HepG2 (cell line): ENCODE results near the gene CCSER1. TPM values are rescaled to one million over a fixed set of nuclear protein-coding genes. Genes with fewer than 3 reads are reported as not detected.

Experiments used
- ATAC-seq: fragments of 200-7000 bp; cut with Tn5 transposase; 3 replicates; pipeline ENCODE4 v1.9.1; 2020; ENCODE audit warnings: mild to moderate bottlenecking, moderate library complexity
- BruUV-seq: library from RNA; stranded (reverse); fragments of 400-500 nt; replicated peaks from 2 replicates; lab custom pipeline; 2021; lab: Mats Ljungman, UMichigan
- CTCF ChIA-PET: fragments of 300-600 bp; formaldehyde crosslinking; extraction: SDS; loops from one replicate; lab custom pipeline; 2021; ENCODE audit warnings: low total read pairs, inconsistent platforms, low intra/inter-chr PET ratio; lab: Yijun Ruan, JAX
- POLR2A ChIA-PET: fragments of 350-600 bp; sonication (Branson Sonifier 250); formaldehyde crosslinking; loops from one replicate; lab custom pipeline; 2020; ENCODE audit warnings: antibody characterized with exemption, inconsistent platforms; lab: Yijun Ruan, JAX
- DNase-seq: peaks from one replicate; pipeline ENCODE4 v3.0.0-alpha.2; 2015; ENCODE audit warnings: low spot score
- FAIRE-seq: peaks from 3 replicates; lab custom pipeline; 2011; peaks lifted over from hg19 to GRCh38; lab: Jason Lieb, UNC
- H2AFZ ChIP-seq: one replicate; pipeline ENCODE4 v1.6.1; 2011; ENCODE audit warnings: low read length, inconsistent platforms
- H3K27ac ChIP-seq: fragments of 300-600 bp; 3 replicates; pipeline ENCODE4 v1.8.0; 2011; ENCODE audit warnings: mixed run types, mild to moderate bottlenecking, mixed read lengths, low read length, inconsistent platforms; ENCODE audit not compliant: insufficient read depth; ENCODE audit errors: extremely low read length
- H3K27me3 ChIP-seq, 2 experiments: fragments of 200-600 bp in 1 of 2; 2 replicates in 1 of 2; 3 replicates in 1 of 2; pipeline versions ENCODE4 v1.6.0 to v1.8.0; 2011; ENCODE audit warnings: low read length in 2 of 2, mild to moderate bottlenecking in 2 of 2, moderate library complexity in 2 of 2, inconsistent platforms in 1 of 2; ENCODE audit not compliant: insufficient read depth in 2 of 2, control insufficient read depth in 1 of 2
- H3K36me3 ChIP-seq, 2 experiments: fragments of 200-600 bp in 1 of 2; replicated peaks in 1 of 2; 2 replicates in 1 of 2; 3 replicates in 1 of 2; pipeline versions ENCODE4 v1.5.1 to v1.8.0; 2011; ENCODE audit warnings: low read length in 2 of 2, inconsistent platforms in 1 of 2; ENCODE audit not compliant: insufficient read depth in 2 of 2, control insufficient read depth in 1 of 2
- H3K4me1 ChIP-seq: 2 replicates; pipeline ENCODE4 v1.5.1; 2012; ENCODE audit warnings: low read length, inconsistent platforms; ENCODE audit not compliant: insufficient read depth
- H3K4me2 ChIP-seq: 2 replicates; pipeline ENCODE4 v1.6.0; 2011; ENCODE audit warnings: low read depth, low read length, inconsistent platforms
- H3K4me3 ChIP-seq, 3 experiments: fragments of 200-600 bp in 1 of 3; sonication (generic), shearing (Covaris generic) in 1 of 3; replicated peaks in 1 of 3; 2 replicates each; pipeline ENCODE4 v1.5.1; 2011 to 2016; ENCODE audit warnings: low read length in 3 of 3, inconsistent platforms in 2 of 3, low read depth in 2 of 3, mild to moderate bottlenecking in 2 of 3, control low read depth in 1 of 3, mixed read lengths in 1 of 3; ENCODE audit not compliant: insufficient read depth in 1 of 3
- H3K79me2 ChIP-seq: one replicate; pipeline ENCODE4 v1.6.1; 2011; ENCODE audit warnings: low read length, inconsistent platforms; ENCODE audit not compliant: insufficient read depth
- H3K9ac ChIP-seq: 2 replicates; pipeline ENCODE4 v1.6.0; 2011; ENCODE audit warnings: mild to moderate bottlenecking, low read depth, low read length, inconsistent platforms; ENCODE audit not compliant: insufficient read depth
- H3K9me3 ChIP-seq: 2 replicates; pipeline ENCODE4 v1.5.1; 2012; ENCODE audit warnings: mild to moderate bottlenecking, low read length
- H4K20me1 ChIP-seq: 2 replicates; pipeline ENCODE4 v1.6.0; 2011; ENCODE audit warnings: inconsistent platforms, mild to moderate bottlenecking, low read length, moderate library complexity; ENCODE audit not compliant: insufficient read depth
- ASH2L ChIP-seq: fragments of 300-600, 200-600 bp; sonication (generic); IDR thresholded peaks from 2 replicates; pipeline ENCODE4 v1.7.0; 2017; ENCODE audit warnings: low read depth, mild to moderate bottlenecking, moderate library complexity, mixed read lengths, low read length; ENCODE audit not compliant: insufficient read length
- ELF4 ChIP-seq: sonication (generic); formaldehyde crosslinking; IDR thresholded peaks from 2 replicates; pipeline ENCODE4 v1.5.0; 2020; ENCODE audit warnings: missing genetic modification reagents, mild to moderate bottlenecking, moderate library complexity, borderline replicate concordance
- HOXA9 ChIP-seq: sonication (generic); formaldehyde crosslinking; IDR thresholded peaks from 2 replicates; pipeline ENCODE4 v1.8.1; 2022; ENCODE audit warnings: missing genetic modification reagents, mild to moderate bottlenecking, moderate library complexity, borderline replicate concordance
- JARID2 ChIP-seq: sonication (generic); formaldehyde crosslinking; IDR thresholded peaks from 2 replicates; pipeline ENCODE4 v1.8.1; 2023; ENCODE audit warnings: missing genetic modification reagents, inconsistent platforms; ENCODE audit not compliant: insufficient replicate concordance
- MBD4 ChIP-seq: IDR thresholded peaks from 2 replicates; pipeline ENCODE4 v1.6.1; 2012; ENCODE audit warnings: low read length, inconsistent platforms, borderline replicate concordance
- MTF2 ChIP-seq: sonication (generic); formaldehyde crosslinking; IDR thresholded peaks from 2 replicates; pipeline ENCODE4 v1.5.0; 2020; ENCODE audit warnings: missing genetic modification reagents, borderline replicate concordance
- RNF219 ChIP-seq: sonication (generic); formaldehyde crosslinking; IDR thresholded peaks from 2 replicates; pipeline ENCODE4 v1.5.0; 2020; ENCODE audit warnings: mild to moderate bottlenecking, missing genetic modification reagents
- SMARCE1 ChIP-seq: fragments of 450-650 bp; IDR thresholded peaks from 2 replicates; pipeline ENCODE4 v1.6.1; 2017; ENCODE audit warnings: borderline replicate concordance
- ZNF20 ChIP-seq: sonication (generic); formaldehyde crosslinking; IDR thresholded peaks from 2 replicates; pipeline ENCODE4 v1.4.0; 2020; ENCODE audit warnings: mild to moderate bottlenecking, moderate library complexity, missing genetic modification reagents
- ZNF597 ChIP-seq: sonication (generic); formaldehyde crosslinking; IDR thresholded peaks from 2 replicates; pipeline ENCODE4 v1.5.0; 2020; ENCODE audit warnings: missing genetic modification reagents
- ZNF775 ChIP-seq: sonication (generic); formaldehyde crosslinking; IDR thresholded peaks from 2 replicates; pipeline ENCODE4 v1.4.0; 2020; ENCODE audit warnings: missing genetic modification reagents, mild to moderate bottlenecking, moderate library complexity, borderline replicate concordance
- WGBS: methylation state at CpG from one replicate; pipeline ENCODE4 v1.1.6; 2017; ENCODE audit warnings: low lambda C conversion rate; 5-methylcytosine and 5-hydroxymethylcytosine counted together
- in situ Hi-C: cut with HindIII; loops from 2 replicates; pipeline ENCODE4 v1.10.0; 2017; ENCODE audit warnings: low pct_unique_long_range_greater_than_20kb; ENCODE audit not compliant: extremely low pct_ligation_motif_present
- intact Hi-C: fragments of 100-400 bp; cut with micrococcal nuclease; formaldehyde crosslinking; loops from one replicate; pipeline ENCODE4 v1.10.0; 2022; ENCODE audit not compliant: unreplicated experiment
- polyA plus RNA-seq, 8 experiments: library from polyadenylated mRNA; depleted of rRNA in 3 of 8; stranded (reverse) in 7 of 8; unstranded in 1 of 8; fragments of >200 nt; fragmentation: Illumina TruSeq in 4 of 8; extraction: Trizol in 4 of 8; gene quantifications; 2 replicates each; pipeline versions ENCODE4 v1.2.1 to v1.2.3, GENCODE V29; 2011 to 2016; ENCODE audit warnings: low read depth in 4 of 8, missing spikeins in 1 of 8, mixed read lengths in 1 of 8; ENCODE audit not compliant: insufficient read depth in 1 of 8
- total RNA-seq, 5 experiments: library from RNA; depleted of rRNA; stranded (reverse); fragments of >200 nt; fragmentation: Illumina TruSeq; extraction: Trizol; gene quantifications; 2 replicates each; pipeline ENCODE4 v1.2.3, GENCODE V29; 2016; ENCODE audit warnings: low read depth in 1 of 5

CCSER1 gene
- total and polyA plus RNA-seq, 2 of the 13 experiments (the other 11 are each of a cell fraction or from before 2014, with no cell fraction given): not detected

- ChIA-PET CTCF (no interaction called here), POLR2A (no interaction called here)
- H3K4me1 ChIP-seq: no peaks in the 10 kb centered on the region
- H3K27ac ChIP-seq: no peak overlapping the region
- WGBS: 17% methylated on average over 10 of the region's 10 CpGs
- H4K20me1 ChIP-seq: no peaks in the 10 kb centered on the region
- H2AFZ ChIP-seq: no peak overlapping the region
- no peak for ATAC-seq
- intact Hi-C loops (no loop called here), in situ Hi-C loops (no loop called here)
- H3K4me3 ChIP-seq: no peak overlapping the region
- no peaks in the 10 kb centered on the region for H3K79me2 ChIP-seq
- TF ChIP-seq MTF2 (no peak), ZNF20 (CRISPR knock-in tag) (no peak), JARID2 (CRISPR knock-in tag) (no peak), ASH2L (no peak), SMARCE1 (no peak), ZNF597 (CRISPR knock-in tag) (no peak), RNF219 (CRISPR knock-in tag) (no peak), ELF4 (CRISPR knock-in tag) (no peak), MBD4 (no peak), HOXA9 (no peak), ZNF775 (no peak)
- H3K9me3 ChIP-seq: no peaks in the 10 kb centered on the region
- no peaks in the 10 kb centered on the region for H3K36me3 ChIP-seq
- no peak for FAIRE-seq
- no peak overlapping the region for H3K9ac ChIP-seq
- DNase-seq: no peak
- BruUV-seq: no TSS peak
- H3K4me2 ChIP-seq: no peak overlapping the region
- no peaks in the 10 kb centered on the region for H3K27me3 ChIP-seq
Observed at GRCh38 chr4:90718931-90719330, 591.7 kb downstream of the CCSER1 start.
